ENCODE results near the gene STIMATE. TPM values are rescaled to one million over a fixed set of nuclear protein-coding genes. Genes with fewer than 3 reads are reported as not detected.

The STIMATE gene
- total and polyA plus RNA-seq, 10 of the 15 experiments (the other 5 are each of a cell fraction or from before 2014, with no cell fraction given), result 0.24 to 24.1 (median 15.4) TPM

GRCh38 chr3:52839268-52839575, 58.1 kb downstream of the STIMATE start:
- no peak overlapping the region for H3K9ac ChIP-seq (ENCODE audit: control insufficient read depth, insufficient read depth, low read length)
- POLR2A ChIA-PET, result interaction anchor here (0.6 kb wide), 1 partner anchor 305 kb away, joined by 3 read pairs; no protein-coding TSS in a partner anchor
- DNase-seq (ENCODE audit: low read depth, low spot score), result no peak
- no peak overlapping the region for H2AFZ ChIP-seq (ENCODE audit: control insufficient read depth, low read depth, low read length)
- H4K20me1 ChIP-seq (ENCODE audit: control insufficient read depth, insufficient read depth), result no peaks in the 10 kb centered on the region
- CTCF ChIA-PET, result interaction anchor here (0.6 to 2.4 kb wide), 6 partner anchors 10 to 96 kb away, joined by 3 to 11 read pairs (median 3); no protein-coding TSS in a partner anchor
- no peak for TF ChIP-seq IRF3 (IDR thresholded peaks at IDR 0.05)
- TF ChIP-seq BACH1 (IDR thresholded peaks at IDR 0.05; ENCODE audit: borderline replicate concordance), result no peak
- no peak for TF ChIP-seq POLR2AphosphoS2 (IDR thresholded peaks at IDR 0.05; ENCODE audit: low read depth, low read length)
- no peak for TF ChIP-seq BHLHE40 (IDR thresholded peaks at IDR 0.05; ENCODE audit: borderline replicate concordance in 1 of 2, low read depth in 2 of 2, low read length in 1 of 2)
- TF ChIP-seq ZBTB40 (IDR thresholded peaks at IDR 0.05; ENCODE audit: borderline replicate concordance), result no peak
- no peak for TF ChIP-seq CTCF (IDR thresholded peaks at IDR 0.05 in 2 of 3, conservative IDR thresholded peaks at IDR 0.05 in 1 of 3; ENCODE audit: control insufficient read depth in 2 of 3, extremely low read depth in 1 of 3, insufficient read depth in 1 of 3, low read depth in 3 of 3, low read length in 3 of 3)
- TF ChIP-seq IKZF2 (IDR thresholded peaks at IDR 0.05), result no peak
- TF ChIP-seq KDM1A (IDR thresholded peaks at IDR 0.05; ENCODE audit: borderline replicate concordance), result no peak
- TF ChIP-seq NFIC (IDR thresholded peaks at IDR 0.05; ENCODE audit: low read depth, low read length), result no peak
- no peak for TF ChIP-seq MTA2 (IDR thresholded peaks at IDR 0.05; ENCODE audit: low read depth)
- no peak for ATAC-seq
- no peak overlapping the region for H3K4me3 ChIP-seq
- H3K79me2 ChIP-seq (ENCODE audit: control insufficient read depth, insufficient read depth, low read length), result no peaks in the 10 kb centered on the region
- peaks cover 6 to 9% of the 10 kb centered on the region in 2 experiments; a peak in 3 of 4 replicates for H3K36me3 ChIP-seq (ENCODE audit: control insufficient read depth in 2 of 2, insufficient read depth in 2 of 2, low read length in 1 of 2)
- H3K4me2 ChIP-seq (ENCODE audit: control insufficient read depth, insufficient read depth), result no peak overlapping the region
- RAD21 ChIA-PET (ENCODE audit: unreplicated experiment), result no interaction called here
- no peak overlapping the region for H3K27ac ChIP-seq (ENCODE audit: control insufficient read depth, insufficient read depth)
- H3K9me3 ChIP-seq (replicated peaks; ENCODE audit: control insufficient read depth, insufficient read depth, low read length), result no peaks in the 10 kb centered on the region
- FAIRE-seq, result no peak
- no peaks in the 10 kb centered on the region; the same call in 1 of the 2 replicates for H3K4me1 ChIP-seq (ENCODE audit: control insufficient read depth, insufficient read depth, low read length)
- WGBS (ENCODE audit: insufficient coverage, insufficient replicate concordance, low lambda C conversion rate, missing lambda C conversion rate), result 100% methylated on average over 2 of the region's 2 CpGs
- in situ Hi-C loops (cut with MboI), result no loop called here
- H3K27me3 ChIP-seq (replicated peaks in 1 of 2; ENCODE audit: control insufficient read depth in 2 of 2, insufficient read depth in 2 of 2, low read length in 1 of 2), result no peaks in the 10 kb centered on the region
- intact Hi-C loops (cut with micrococcal nuclease; ENCODE audit: unreplicated experiment), result no loop called here
- SMC1A ChIA-PET (ENCODE audit: uncharacterized antibody, unreplicated experiment), result interaction anchor here (1.0 kb wide), 2 partner anchors 59 to 70 kb away, joined by 3 to 5 read pairs; no protein-coding TSS in a partner anchor
- BruUV-seq (replicated peaks), result no TSS peak

Measured in GM12878 (cell line).